WTC11 (cell line): Measurements from ENCODE around the gene SFT2D1. TPM values are rescaled to one million over a fixed set of nuclear protein-coding genes. Genes with fewer than 3 reads are reported as not detected.

ENCODE experiments used
- ATAC-seq: fragments of 200-7000 bp; cut with Tn5 transposase; 2 replicates; pipeline ENCODE4 v1.10.0; 2021; ENCODE audit warnings: mild to moderate bottlenecking, moderate library complexity
- CTCF ChIA-PET: fragments of 300-600 bp; sonication (Branson Sonifier 250); formaldehyde crosslinking; loops from one replicate; lab custom pipeline; 2021; ENCODE audit warnings: antibody characterized with exemption; lab: Charles Lee
- POLR2A ChIA-PET: fragments of 350-600 bp; sonication (Branson Sonifier 250); formaldehyde crosslinking; loops from one replicate; lab custom pipeline; 2021; ENCODE audit warnings: antibody characterized with exemption; lab: Charles Lee
- DNase-seq: peaks from one replicate; pipeline ENCODE4 v3.0.0; 2021; ENCODE audit warnings: low spot score
- H3K27ac Mint-ChIP-seq: 2 replicates; pipeline ENCODE4 v1.8.0; 2021; ENCODE audit warnings: mixed read lengths
- H3K27me3 Mint-ChIP-seq: 2 replicates; pipeline ENCODE4 v1.8.0; 2021; ENCODE audit warnings: low read depth, mild to moderate bottlenecking, moderate library complexity, mixed read lengths
- H3K36me3 Mint-ChIP-seq: 2 replicates; pipeline ENCODE4 v1.8.0; 2021; ENCODE audit warnings: mixed read lengths
- H3K4me1 Mint-ChIP-seq: 2 replicates; pipeline ENCODE4 v1.8.0; 2022; ENCODE audit warnings: mixed read lengths
- H3K4me3 Mint-ChIP-seq: 2 replicates; pipeline ENCODE4 v1.8.0; 2021; ENCODE audit warnings: mild to moderate bottlenecking, moderate library complexity, mixed read lengths
- H3K9me3 Mint-ChIP-seq: 2 replicates; pipeline ENCODE4 v1.8.0; 2021; ENCODE audit warnings: mixed read lengths
- FOXJ3 ChIP-seq: sonication (generic); formaldehyde crosslinking; IDR thresholded peaks from 2 replicates; pipeline ENCODE4 v1.9.0; 2021; ENCODE audit warnings: missing genetic modification reagents, mild to moderate bottlenecking, borderline replicate concordance
- FOXP1 ChIP-seq: sonication (generic); formaldehyde crosslinking; IDR thresholded peaks from 2 replicates; pipeline ENCODE4 v1.8.0; 2022; ENCODE audit warnings: missing genetic modification reagents, mild to moderate bottlenecking, moderate library complexity, borderline replicate concordance
- GABPB1 ChIP-seq: sonication (generic); formaldehyde crosslinking; IDR thresholded peaks from 2 replicates; pipeline ENCODE4 v1.8.1; 2023; ENCODE audit warnings: mild to moderate bottlenecking, missing genetic modification reagents
- MXD4 ChIP-seq: fragments of 250-450 bp; sonication (Bioruptor Pico); IDR thresholded peaks from 2 replicates; pipeline ENCODE4 v1.8.0; 2021; ENCODE audit warnings: mild to moderate bottlenecking, moderate library complexity, borderline replicate concordance
- NFATC4 ChIP-seq: fragments of 250-450 bp; sonication (Bioruptor Pico); IDR thresholded peaks from 2 replicates; pipeline ENCODE4 v1.9.0; 2021; ENCODE audit warnings: mild to moderate bottlenecking
- OVOL2 ChIP-seq: fragments of 250-450 bp; sonication (Bioruptor Pico); IDR thresholded peaks from 2 replicates; pipeline ENCODE4 v1.9.0; 2021; ENCODE audit warnings: mild to moderate bottlenecking, borderline replicate concordance
- SOX15 ChIP-seq: fragments of 250-450 bp; sonication (Bioruptor Pico); IDR thresholded peaks from 2 replicates; pipeline ENCODE4 v1.9.0; 2021; ENCODE audit warnings: mild to moderate bottlenecking
- ZNF219 ChIP-seq: sonication (generic); formaldehyde crosslinking; IDR thresholded peaks from 2 replicates; pipeline ENCODE4 v1.8.0; 2023; ENCODE audit warnings: missing genetic modification reagents, mild to moderate bottlenecking, borderline replicate concordance
- ZNF317 ChIP-seq: sonication (generic); formaldehyde crosslinking; IDR thresholded peaks from 2 replicates; pipeline ENCODE4 v1.8.1; 2023; ENCODE audit warnings: low read depth, mild to moderate bottlenecking, moderate library complexity, missing genetic modification reagents, borderline replicate concordance
- ZNF416 ChIP-seq: fragments of 250-450 bp; sonication (Bioruptor Pico); IDR thresholded peaks from 2 replicates; pipeline ENCODE4 v1.9.0; 2021; ENCODE audit warnings: mild to moderate bottlenecking, inconsistent platforms
- total RNA-seq: library from RNA; stranded (reverse); gene quantifications from 3 replicates; pipeline ENCODE4 v1.2.3, GENCODE V29; 2021
- TF ChIP-seq, protein P1 (sequence below): fragments of 250-450 bp; sonication (Bioruptor Pico); IDR thresholded peaks from 2 replicates; pipeline ENCODE4 v1.8.0; 2021; ENCODE audit warnings: mild to moderate bottlenecking
- TF ChIP-seq, protein P2 (sequence below): sonication (generic); formaldehyde crosslinking; IDR thresholded peaks from 2 replicates; pipeline ENCODE4 v1.8.0; 2023; ENCODE audit warnings: mild to moderate bottlenecking, missing genetic modification reagents
- TF ChIP-seq, protein P3 (sequence below): fragments of 250-450 bp; sonication (Bioruptor Pico); IDR thresholded peaks from 2 replicates; pipeline ENCODE4 v2.1.2; 2022; ENCODE audit warnings: mild to moderate bottlenecking, moderate library complexity
- TF ChIP-seq, protein P4 (sequence below): fragments of 200-600 bp; IDR thresholded peaks from 2 replicates; pipeline ENCODE4 v1.8.0; 2022; ENCODE audit warnings: antibody characterized with exemption
- TF ChIP-seq, protein P5 (sequence below): fragments of 250-450 bp; sonication (Bioruptor Pico); conservative IDR thresholded peaks from 2 replicates; pipeline ENCODE4 v1.9.0; 2021; ENCODE audit warnings: mild to moderate bottlenecking
- TF ChIP-seq, protein P6 (sequence below): sonication (generic); formaldehyde crosslinking; IDR thresholded peaks from 2 replicates; pipeline ENCODE4 v1.8.0; 2022; ENCODE audit warnings: mild to moderate bottlenecking, missing genetic modification reagents

The SFT2D1 gene
- total RNA-seq, 1 experiment from 2014 or later = 53.1 TPM

DNA sequence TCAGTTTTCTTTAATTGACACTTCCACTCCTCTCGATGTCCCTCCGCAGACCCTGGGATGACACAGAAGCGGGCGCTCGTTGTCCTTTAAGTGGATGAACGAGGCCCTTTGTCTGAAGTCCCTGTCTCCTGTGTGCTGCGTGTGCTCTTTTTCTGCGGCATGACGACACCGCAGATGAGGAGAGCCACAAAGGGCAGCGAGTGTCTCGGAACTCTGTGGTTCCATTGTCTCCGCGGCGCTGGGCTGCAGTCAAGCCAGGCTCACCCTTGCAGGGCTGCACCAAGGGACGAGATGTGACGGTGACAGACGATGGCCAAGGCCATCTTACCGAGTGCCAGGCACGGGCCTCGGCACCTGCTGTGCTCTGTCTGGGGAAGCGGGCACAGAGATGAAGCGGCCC lies 44.7 kb downstream of the SFT2D1 start:
- ChIA-PET CTCF (no interaction called here), POLR2A (no interaction called here)
- no peak for ATAC-seq
- no peaks in the 10 kb centered on the region for H3K4me1 Mint-ChIP-seq
- peaks cover 32% of the 10 kb centered on the region for H3K9me3 Mint-ChIP-seq
- no peak for DNase-seq
- H3K27me3 Mint-ChIP-seq = peaks cover 6% of the 10 kb centered on the region; the same call in 1 of the 2 replicates
- peaks cover 14% of the 10 kb centered on the region for H3K36me3 Mint-ChIP-seq
- H3K4me3 Mint-ChIP-seq = no peak overlapping the region
- H3K27ac Mint-ChIP-seq = no peak overlapping the region
- TF ChIP-seq ZNF416 (CRISPR knock-in tag) (no peak), ZNF317 (CRISPR knock-in tag) (no peak), SOX15 (CRISPR knock-in tag) (no peak), MXD4 (CRISPR knock-in tag) (no peak), NFATC4 (CRISPR knock-in tag) (no peak), GABPB1 (CRISPR knock-in tag) (no peak), ZNF219 (CRISPR knock-in tag) (no peak), FOXJ3 (CRISPR knock-in tag) (no peak), OVOL2 (CRISPR knock-in tag) (no peak), FOXP1 (CRISPR knock-in tag) (no peak)
- TF ChIP-seq, protein P1, sequence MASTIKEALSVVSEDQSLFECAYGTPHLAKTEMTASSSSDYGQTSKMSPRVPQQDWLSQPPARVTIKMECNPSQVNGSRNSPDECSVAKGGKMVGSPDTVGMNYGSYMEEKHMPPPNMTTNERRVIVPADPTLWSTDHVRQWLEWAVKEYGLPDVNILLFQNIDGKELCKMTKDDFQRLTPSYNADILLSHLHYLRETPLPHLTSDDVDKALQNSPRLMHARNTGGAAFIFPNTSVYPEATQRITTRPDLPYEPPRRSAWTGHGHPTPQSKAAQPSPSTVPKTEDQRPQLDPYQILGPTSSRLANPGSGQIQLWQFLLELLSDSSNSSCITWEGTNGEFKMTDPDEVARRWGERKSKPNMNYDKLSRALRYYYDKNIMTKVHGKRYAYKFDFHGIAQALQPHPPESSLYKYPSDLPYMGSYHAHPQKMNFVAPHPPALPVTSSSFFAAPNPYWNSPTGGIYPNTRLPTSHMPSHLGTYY (CRISPR knock-in tag) = no peak
- TF ChIP-seq, protein P2, sequence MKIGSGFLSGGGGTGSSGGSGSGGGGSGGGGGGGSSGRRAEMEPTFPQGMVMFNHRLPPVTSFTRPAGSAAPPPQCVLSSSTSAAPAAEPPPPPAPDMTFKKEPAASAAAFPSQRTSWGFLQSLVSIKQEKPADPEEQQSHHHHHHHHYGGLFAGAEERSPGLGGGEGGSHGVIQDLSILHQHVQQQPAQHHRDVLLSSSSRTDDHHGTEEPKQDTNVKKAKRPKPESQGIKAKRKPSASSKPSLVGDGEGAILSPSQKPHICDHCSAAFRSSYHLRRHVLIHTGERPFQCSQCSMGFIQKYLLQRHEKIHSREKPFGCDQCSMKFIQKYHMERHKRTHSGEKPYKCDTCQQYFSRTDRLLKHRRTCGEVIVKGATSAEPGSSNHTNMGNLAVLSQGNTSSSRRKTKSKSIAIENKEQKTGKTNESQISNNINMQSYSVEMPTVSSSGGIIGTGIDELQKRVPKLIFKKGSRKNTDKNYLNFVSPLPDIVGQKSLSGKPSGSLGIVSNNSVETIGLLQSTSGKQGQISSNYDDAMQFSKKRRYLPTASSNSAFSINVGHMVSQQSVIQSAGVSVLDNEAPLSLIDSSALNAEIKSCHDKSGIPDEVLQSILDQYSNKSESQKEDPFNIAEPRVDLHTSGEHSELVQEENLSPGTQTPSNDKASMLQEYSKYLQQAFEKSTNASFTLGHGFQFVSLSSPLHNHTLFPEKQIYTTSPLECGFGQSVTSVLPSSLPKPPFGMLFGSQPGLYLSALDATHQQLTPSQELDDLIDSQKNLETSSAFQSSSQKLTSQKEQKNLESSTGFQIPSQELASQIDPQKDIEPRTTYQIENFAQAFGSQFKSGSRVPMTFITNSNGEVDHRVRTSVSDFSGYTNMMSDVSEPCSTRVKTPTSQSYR = no peak
- TF ChIP-seq, protein P3, sequence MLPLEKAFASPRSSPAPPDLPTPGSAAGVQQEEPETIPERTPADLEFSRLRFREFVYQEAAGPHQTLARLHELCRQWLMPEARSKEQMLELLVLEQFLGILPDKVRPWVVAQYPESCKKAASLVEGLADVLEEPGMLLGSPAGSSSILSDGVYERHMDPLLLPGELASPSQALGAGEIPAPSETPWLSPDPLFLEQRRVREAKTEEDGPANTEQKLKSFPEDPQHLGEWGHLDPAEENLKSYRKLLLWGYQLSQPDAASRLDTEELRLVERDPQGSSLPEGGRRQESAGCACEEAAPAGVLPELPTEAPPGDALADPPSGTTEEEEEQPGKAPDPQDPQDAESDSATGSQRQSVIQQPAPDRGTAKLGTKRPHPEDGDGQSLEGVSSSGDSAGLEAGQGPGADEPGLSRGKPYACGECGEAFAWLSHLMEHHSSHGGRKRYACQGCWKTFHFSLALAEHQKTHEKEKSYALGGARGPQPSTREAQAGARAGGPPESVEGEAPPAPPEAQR (CRISPR knock-in tag) = no peak
- TF ChIP-seq, protein P4, sequence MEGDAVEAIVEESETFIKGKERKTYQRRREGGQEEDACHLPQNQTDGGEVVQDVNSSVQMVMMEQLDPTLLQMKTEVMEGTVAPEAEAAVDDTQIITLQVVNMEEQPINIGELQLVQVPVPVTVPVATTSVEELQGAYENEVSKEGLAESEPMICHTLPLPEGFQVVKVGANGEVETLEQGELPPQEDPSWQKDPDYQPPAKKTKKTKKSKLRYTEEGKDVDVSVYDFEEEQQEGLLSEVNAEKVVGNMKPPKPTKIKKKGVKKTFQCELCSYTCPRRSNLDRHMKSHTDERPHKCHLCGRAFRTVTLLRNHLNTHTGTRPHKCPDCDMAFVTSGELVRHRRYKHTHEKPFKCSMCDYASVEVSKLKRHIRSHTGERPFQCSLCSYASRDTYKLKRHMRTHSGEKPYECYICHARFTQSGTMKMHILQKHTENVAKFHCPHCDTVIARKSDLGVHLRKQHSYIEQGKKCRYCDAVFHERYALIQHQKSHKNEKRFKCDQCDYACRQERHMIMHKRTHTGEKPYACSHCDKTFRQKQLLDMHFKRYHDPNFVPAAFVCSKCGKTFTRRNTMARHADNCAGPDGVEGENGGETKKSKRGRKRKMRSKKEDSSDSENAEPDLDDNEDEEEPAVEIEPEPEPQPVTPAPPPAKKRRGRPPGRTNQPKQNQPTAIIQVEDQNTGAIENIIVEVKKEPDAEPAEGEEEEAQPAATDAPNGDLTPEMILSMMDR = no peak
- TF ChIP-seq, protein P5, sequence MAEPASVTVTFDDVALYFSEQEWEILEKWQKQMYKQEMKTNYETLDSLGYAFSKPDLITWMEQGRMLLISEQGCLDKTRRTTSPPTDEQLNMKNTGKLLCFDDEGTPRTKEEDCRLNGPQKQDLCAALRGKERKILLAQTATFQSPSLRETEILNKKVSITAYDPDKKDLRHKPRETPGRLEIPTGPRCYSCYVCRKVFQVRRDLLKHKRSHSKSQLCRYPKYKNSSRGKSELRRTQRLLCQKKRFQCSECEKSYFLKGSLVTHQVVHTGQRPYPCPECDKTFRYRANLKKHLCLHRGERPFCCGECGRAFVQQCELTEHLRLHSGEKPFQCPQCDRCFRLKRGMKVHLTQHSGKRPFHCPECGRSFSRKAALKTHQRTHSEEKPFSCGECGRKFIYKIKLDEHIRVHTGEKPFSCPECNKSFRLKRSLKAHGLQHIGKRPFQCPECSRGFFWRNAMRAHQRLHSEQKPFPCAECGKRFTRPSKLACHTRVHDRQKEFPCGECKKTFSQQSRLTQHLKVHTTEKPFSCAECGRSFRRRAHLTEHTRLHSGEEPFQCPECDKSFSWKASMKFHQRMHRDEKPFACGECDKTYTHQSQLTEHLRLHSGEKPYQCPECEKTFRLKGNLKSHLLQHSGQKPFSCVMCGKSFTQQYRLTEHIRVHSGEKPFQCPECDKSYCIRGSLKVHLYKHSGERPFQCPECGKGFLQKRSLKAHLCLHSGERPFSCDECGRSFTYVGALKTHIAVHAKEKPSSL (CRISPR knock-in tag) = no peak
- TF ChIP-seq, protein P6, sequence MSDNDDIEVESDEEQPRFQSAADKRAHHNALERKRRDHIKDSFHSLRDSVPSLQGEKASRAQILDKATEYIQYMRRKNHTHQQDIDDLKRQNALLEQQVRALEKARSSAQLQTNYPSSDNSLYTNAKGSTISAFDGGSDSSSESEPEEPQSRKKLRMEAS = no peak
- TF ChIP-seq, all 79 proteins: peak for 0
